ENCODE measurements around the gene CHAD. TPM values are rescaled to one million over a fixed set of nuclear protein-coding genes. Genes with fewer than 3 reads are reported as not detected.

Gene CHAD
- total RNA-seq, 2 experiments from 2014 or later: not detected

GRCh38 chr17:50469671-50470305 is 1.1 kb upstream of the CHAD start:
- H3K79me2 ChIP-seq (ENCODE audit: insufficient read depth, low read depth, low read length): no peaks in the 10 kb centered on the region
- H3K9me2 ChIP-seq (ENCODE audit: insufficient read depth, low read length): no peaks in the 10 kb centered on the region
- intact Hi-C loops (cut with micrococcal nuclease; ENCODE audit: unreplicated experiment): no loop called here
- H3K4me1 ChIP-seq (ENCODE audit: insufficient read depth, low read length, poor library complexity, severe bottlenecking): peaks cover 3% of the 10 kb centered on the region
- no TSS peak for BruUV-seq (replicated peaks)
- H4K20me1 ChIP-seq (ENCODE audit: insufficient read depth, low read length): no peaks in the 10 kb centered on the region
- H3K4me3 ChIP-seq (ENCODE audit: low read depth, low read length, poor library complexity, severe bottlenecking): no peak overlapping the region
- no peak overlapping the region for H3K4me2 ChIP-seq (ENCODE audit: low read length)
- no peaks in the 10 kb centered on the region for H3K36me3 ChIP-seq (ENCODE audit: insufficient read depth, low read length)
- ChIA-PET POLR2A (no interaction called here), CTCF (ENCODE audit: unreplicated experiment) (interaction anchor here (1.6 kb wide), 1 partner anchor 72 kb away, joined by 4 read pairs; the partner anchor contains the start of gene LRRC59)
- H3K9me3 ChIP-seq (ENCODE audit: low read length): no peaks in the 10 kb centered on the region
- TF ChIP-seq EZH2phosphoT487 (IDR thresholded peaks at IDR 0.05; ENCODE audit: borderline replicate concordance, low read depth, low read length) (no peak), CTCF (conservative IDR thresholded peaks at IDR 0.05; ENCODE audit: low read length) (no peak)
- H3K27ac ChIP-seq (ENCODE audit: low read depth, low read length, poor library complexity, severe bottlenecking): no peak overlapping the region
- no peak overlapping the region for H2AFZ ChIP-seq (ENCODE audit: low read length)
- no peak for DNase-seq (ENCODE audit: low spot score)

DNA sequence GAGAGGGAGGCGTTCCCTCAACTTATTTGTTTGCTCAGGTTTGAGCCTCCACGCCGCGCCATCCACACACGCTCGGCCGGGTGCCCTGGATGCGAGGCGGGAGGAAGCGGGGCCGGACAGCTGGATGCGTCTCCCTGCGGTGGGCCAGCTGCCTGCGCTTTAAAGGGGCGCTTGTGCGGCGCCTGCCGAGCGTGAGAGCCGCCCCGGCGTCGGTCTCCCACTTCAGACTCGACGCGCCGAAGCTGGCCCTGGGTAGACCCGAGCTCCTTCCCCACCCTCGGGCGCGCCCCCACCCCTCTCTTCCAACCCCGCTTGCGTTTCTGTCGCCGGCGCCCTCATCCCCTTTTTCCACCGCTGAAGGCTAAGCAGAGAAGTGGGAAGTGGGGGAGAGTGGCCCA is 527 bp upstream of the CHAD start:
- no peak for TF ChIP-seq EZH2phosphoT487 (IDR thresholded peaks at IDR 0.05; ENCODE audit: borderline replicate concordance, low read depth, low read length)
- TF ChIP-seq CTCF (conservative IDR thresholded peaks at IDR 0.05; ENCODE audit: low read length): no peak
- ChIA-PET CTCF (ENCODE audit: unreplicated experiment) (interaction anchor here (1.6 kb wide), 1 partner anchor 72 kb away, joined by 4 read pairs; the partner anchor contains the start of gene LRRC59), POLR2A (no interaction called here)
- no TSS peak for BruUV-seq (replicated peaks)
- Histone ChIP-seq H3K4me2 (ENCODE audit: low read length) (no peak overlapping the region), H3K27ac (ENCODE audit: low read depth, low read length, poor library complexity, severe bottlenecking) (no peak overlapping the region), H2AFZ (ENCODE audit: low read length) (no peak overlapping the region), H4K20me1 (ENCODE audit: insufficient read depth, low read length) (no peaks in the 10 kb centered on the region), H3K9me3 (ENCODE audit: low read length) (no peaks in the 10 kb centered on the region), H3K36me3 (ENCODE audit: insufficient read depth, low read length) (no peaks in the 10 kb centered on the region), H3K4me3 (ENCODE audit: low read depth, low read length, poor library complexity, severe bottlenecking) (no peak overlapping the region), H3K9me2 (ENCODE audit: insufficient read depth, low read length) (no peaks in the 10 kb centered on the region), H3K4me1 (ENCODE audit: insufficient read depth, low read length, poor library complexity, severe bottlenecking) (peaks cover 3% of the 10 kb centered on the region), H3K79me2 (ENCODE audit: insufficient read depth, low read depth, low read length) (no peaks in the 10 kb centered on the region)
- DNase-seq (ENCODE audit: low spot score): no peak
- intact Hi-C loops (cut with micrococcal nuclease; ENCODE audit: unreplicated experiment): no loop called here

DNA sequence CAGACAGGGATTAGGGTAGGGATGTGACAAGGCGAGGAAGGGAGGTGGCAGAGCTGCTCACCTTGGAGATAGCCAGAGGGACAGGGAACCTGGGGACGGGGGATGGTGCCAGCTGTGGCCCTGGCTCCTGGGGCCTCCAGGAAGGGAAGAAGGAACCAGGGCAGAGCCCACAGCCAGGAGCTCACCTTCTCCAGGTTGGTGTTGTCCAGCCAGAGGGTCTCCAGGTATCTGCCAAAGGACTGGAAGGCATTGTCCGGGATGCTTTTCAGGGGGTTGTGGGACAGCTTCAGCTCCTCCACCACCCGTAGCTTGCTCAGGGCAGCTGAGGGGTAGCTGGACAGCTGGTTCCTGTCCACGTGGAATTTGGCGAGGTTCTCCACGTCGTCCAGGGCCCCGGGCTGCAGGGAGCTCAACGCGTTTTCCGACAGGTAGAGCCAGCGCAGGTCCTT is 801 bp downstream of the CHAD start:
- TF ChIP-seq EZH2phosphoT487 (IDR thresholded peaks at IDR 0.05; ENCODE audit: borderline replicate concordance, low read depth, low read length) (no peak), CTCF (conservative IDR thresholded peaks at IDR 0.05; ENCODE audit: low read length) (no peak)
- no peak overlapping the region for H2AFZ ChIP-seq (ENCODE audit: low read length)
- H3K9me2 ChIP-seq (ENCODE audit: insufficient read depth, low read length): no peaks in the 10 kb centered on the region
- no peaks in the 10 kb centered on the region for H3K36me3 ChIP-seq (ENCODE audit: insufficient read depth, low read length)
- CTCF ChIA-PET (ENCODE audit: unreplicated experiment): interaction anchor here (0.5 kb wide), 1 partner anchor 10 kb away, joined by 9 read pairs; no protein-coding TSS in a partner anchor
- no TSS peak for BruUV-seq (replicated peaks)
- H4K20me1 ChIP-seq (ENCODE audit: insufficient read depth, low read length): no peaks in the 10 kb centered on the region
- no peaks in the 10 kb centered on the region for H3K9me3 ChIP-seq (ENCODE audit: low read length)
- intact Hi-C loops (cut with micrococcal nuclease; ENCODE audit: unreplicated experiment): no loop called here
- POLR2A ChIA-PET: interaction anchor here (0.6 kb wide), 2 partner anchors 779 to 1580 kb away, joined by 3 to 5 read pairs; no protein-coding TSS in a partner anchor
- DNase-seq (ENCODE audit: low spot score): no peak
- H3K4me2 ChIP-seq (ENCODE audit: low read length): no peak overlapping the region
- no peaks in the 10 kb centered on the region for H3K79me2 ChIP-seq (ENCODE audit: insufficient read depth, low read depth, low read length)
- H3K4me1 ChIP-seq (ENCODE audit: insufficient read depth, low read length, poor library complexity, severe bottlenecking): peaks cover 3% of the 10 kb centered on the region
- H3K27ac ChIP-seq (ENCODE audit: low read depth, low read length, poor library complexity, severe bottlenecking): no peak overlapping the region
- no peak overlapping the region for H3K4me3 ChIP-seq (ENCODE audit: low read depth, low read length, poor library complexity, severe bottlenecking)
